Fibroblast of lung (primary cell): ENCODE results near the gene NT5DC3. TPM values are rescaled to one million over a fixed set of nuclear protein-coding genes. Genes with fewer than 3 reads are reported as not detected.
A peak's percentile ranks its signal among the peaks of the same experiment; 100 is the strongest.

Source experiments
- DNase-seq, 2 donors: peaks; one replicate each; pipeline versions ENCODE4 v3.0.0 to v3.0.0-alpha.2; 2010; ENCODE audit warnings: low read depth in 2 of 2
- H2AFZ ChIP-seq: 2 replicates; pipeline ENCODE4 v1.5.1; 2012; ENCODE audit warnings: low read length, control low read depth, inconsistent platforms
- H3K27ac ChIP-seq: 2 replicates; pipeline ENCODE4 v1.5.1; 2011; ENCODE audit warnings: low read length, control low read depth; ENCODE audit not compliant: insufficient read depth
- H3K27me3 ChIP-seq: 2 replicates; pipeline ENCODE4 v1.5.1; 2011; ENCODE audit warnings: mild to moderate bottlenecking, low read length; ENCODE audit not compliant: control insufficient read depth, insufficient read depth
- H3K36me3 ChIP-seq: 2 replicates; pipeline ENCODE4 v1.5.1; 2011; ENCODE audit warnings: low read length; ENCODE audit not compliant: control insufficient read depth, insufficient read depth
- H3K4me1 ChIP-seq: 2 replicates; pipeline ENCODE4 v1.5.1; 2011; ENCODE audit warnings: low read length; ENCODE audit not compliant: control insufficient read depth, insufficient read depth; ENCODE audit errors: extremely low read depth
- H3K4me2 ChIP-seq: 2 replicates; pipeline ENCODE4 v1.5.1; 2011; ENCODE audit warnings: low read length, control low read depth; ENCODE audit not compliant: insufficient read depth; ENCODE audit errors: extremely low read depth
- H3K4me3 ChIP-seq, 4 experiments: fragments of 200-600 bp in 1 of 4; sonication (generic) in 1 of 4; replicated peaks in 1 of 4; 2 replicates each; pipeline ENCODE4 v1.5.1; 2011 to 2016; ENCODE audit warnings: low read length in 4 of 4, low read depth in 3 of 4, mild to moderate bottlenecking in 3 of 4, control low read depth in 2 of 4, inconsistent platforms in 1 of 4, mixed read lengths in 1 of 4; ENCODE audit not compliant: insufficient read depth in 1 of 4; ENCODE audit errors: control extremely low read depth in 1 of 4
- H3K79me2 ChIP-seq: 2 replicates; pipeline ENCODE4 v1.5.1; 2012; ENCODE audit warnings: mild to moderate bottlenecking, low read length, inconsistent platforms; ENCODE audit not compliant: control insufficient read depth, insufficient read depth
- H3K9ac ChIP-seq: 2 replicates; pipeline ENCODE4 v1.5.1; 2011; ENCODE audit warnings: mild to moderate bottlenecking, low read length, control low read depth; ENCODE audit not compliant: insufficient read depth
- H3K9me3 ChIP-seq: 2 replicates; pipeline ENCODE4 v1.5.1; 2012; ENCODE audit warnings: low read depth, low read length; ENCODE audit not compliant: control insufficient read depth, insufficient read depth
- H4K20me1 ChIP-seq: 2 replicates; pipeline ENCODE4 v1.5.1; 2011; ENCODE audit warnings: low read length; ENCODE audit not compliant: control insufficient read depth, insufficient read depth; ENCODE audit errors: extremely low read depth
- CTCF ChIP-seq, 2 donors: IDR thresholded peaks in 1 of 2; conservative IDR thresholded peaks in 1 of 2; 1 replicate in 1 of 2; 2 replicates in 1 of 2; pipeline ENCODE4 v1.5.1; 2011 to 2012; ENCODE audit warnings: low read length in 2 of 2, control low read depth in 1 of 2, inconsistent platforms in 1 of 2, low read depth in 1 of 2, mild to moderate bottlenecking in 1 of 2
- EZH2 ChIP-seq: IDR thresholded peaks from 2 replicates; pipeline ENCODE4 v1.5.1; 2012; ENCODE audit warnings: low read length, control low read depth, mild to moderate bottlenecking; ENCODE audit errors: missing control alignments
- polyA plus RNA-seq, 2 donors: library from polyadenylated mRNA; depleted of rRNA in 1 of 2; stranded (reverse) in 1 of 2; unstranded in 1 of 2; fragments of >200 nt; gene quantifications; 2 replicates each; pipeline ENCODE4 v1.2.1, GENCODE V29; 2011 to 2012; ENCODE audit warnings: missing spikeins in 1 of 2
- total RNA-seq: library from RNA; depleted of rRNA; stranded (reverse); fragments of >200 nt; gene quantifications from 2 replicates; pipeline ENCODE4 v1.2.1, GENCODE V29; 2014

NT5DC3 gene
- total and polyA plus RNA-seq, 2 donors (not counting 1 experiment from before 2014, with no cell fraction given) = 4.1 to 10.4 TPM

- Histone ChIP-seq H3K4me3 (no peak overlapping the region), H3K9ac (no peak overlapping the region), H3K36me3 (no peaks in the 10 kb centered on the region), H3K79me2 (no peaks in the 10 kb centered on the region), H3K27ac (no peak overlapping the region), H3K27me3 (peaks cover 4% of the 10 kb centered on the region), H3K4me2 (peak overlapping the region; percentile 25), H4K20me1 (no peaks in the 10 kb centered on the region), H3K9me3 (no peaks in the 10 kb centered on the region), H2AFZ (no peak overlapping the region), H3K4me1 (no peaks in the 10 kb centered on the region)
- DNase-seq = peak; percentile 10 to 25
- TF ChIP-seq EZH2 (no peak), CTCF (conservative IDR thresholded peaks at IDR 0.05 in 1 of 2, IDR thresholded peaks at IDR 0.05 in 1 of 2; ENCODE audit: low read depth in 1 of 2, low read length in 2 of 2) (no peak)
These were observed 98.6 kb downstream of the NT5DC3 start for GRCh38 chr12:103742349-103742932.

DNA sequence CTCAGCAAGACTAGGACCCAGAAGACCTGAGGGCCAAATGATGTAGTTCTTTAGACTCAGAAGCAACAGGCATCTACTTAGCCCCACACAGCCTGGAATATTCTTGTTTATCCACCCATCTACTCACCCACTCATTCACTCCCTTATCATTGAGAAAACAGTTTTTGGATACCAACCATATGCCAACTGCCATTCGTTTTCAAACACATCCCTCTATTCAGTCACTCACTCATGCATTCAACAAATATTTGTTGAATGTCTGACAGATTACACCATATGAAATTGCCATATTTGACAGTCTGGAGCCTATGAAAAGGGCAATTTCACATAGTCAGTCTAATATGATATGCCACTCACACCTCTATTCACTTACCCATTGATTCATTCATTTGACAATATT lies 103.2 kb downstream of the NT5DC3 start:
- TF ChIP-seq EZH2 = no peak
- TF ChIP-seq CTCF (conservative IDR thresholded peaks at IDR 0.05 in 1 of 2, IDR thresholded peaks at IDR 0.05 in 1 of 2; ENCODE audit: low read depth in 1 of 2, low read length in 2 of 2) = no peak
- no peak for DNase-seq
- no peaks in the 10 kb centered on the region for H3K36me3 ChIP-seq

GRCh38 chr12:103736572-103736971 lies 104.5 kb downstream of the NT5DC3 start:
- Histone ChIP-seq H3K27me3 (peaks cover 5% of the 10 kb centered on the region), H3K9me3 (no peaks in the 10 kb centered on the region), H3K4me1 (no peaks in the 10 kb centered on the region), H4K20me1 (peaks cover 2% of the 10 kb centered on the region), H2AFZ (no peak overlapping the region), H3K4me3 (no peak overlapping the region), H3K9ac (no peak overlapping the region), H3K79me2 (no peaks in the 10 kb centered on the region), H3K36me3 (no peaks in the 10 kb centered on the region), H3K4me2 (no peak overlapping the region), H3K27ac (no peak overlapping the region)
- TF ChIP-seq EZH2 (no peak), CTCF (conservative IDR thresholded peaks at IDR 0.05 in 1 of 2, IDR thresholded peaks at IDR 0.05 in 1 of 2; ENCODE audit: low read depth in 1 of 2, low read length in 2 of 2) (no peak)
- no peak for DNase-seq

More for the DNA sequence above, 103.2 kb downstream of the NT5DC3 start:
- Histone ChIP-seq H2AFZ (no peak overlapping the region), H3K27ac (no peak overlapping the region), H3K4me1 (no peaks in the 10 kb centered on the region), H3K4me3 (no peak overlapping the region), H3K9me3 (no peaks in the 10 kb centered on the region), H3K27me3 (peaks cover 5% of the 10 kb centered on the region), H3K4me2 (no peak overlapping the region), H4K20me1 (peaks cover 2% of the 10 kb centered on the region), H3K79me2 (no peaks in the 10 kb centered on the region), H3K9ac (no peak overlapping the region)
